SJCRH30 (cell line): ENCODE results near the gene TBPL1. TPM values are rescaled to one million over a fixed set of nuclear protein-coding genes. Genes with fewer than 3 reads are reported as not detected.

Source experiments
- total RNA-seq: library from RNA; depleted of rRNA; stranded (reverse); fragments of >200 nt; shearing (Covaris generic); gene quantifications from 2 replicates; pipeline ENCODE4 v1.2.3, GENCODE V29; 2014; rRNA removed

The TBPL1 gene
- total RNA-seq, 1 experiment from 2014 or later, result 56.2 TPM

Other genes with a start within 250 kb of the TBPL1 start
- gene TCF21, start 64.1 kb upstream of the TBPL1 start, total RNA-seq, result not detected in 2 replicates
- 0.38 and 0.45 TPM in 2 replicates for gene SLC2A12, start 99.4 kb downstream of the TBPL1 start, total RNA-seq